SIG-M5 (cell line): ENCODE data around the gene STRN4.
"Not testable (repeated sequence)": the region's sequence is repeated elsewhere in the genome, so short reads cannot be mapped to it uniquely, and the experiment has no call there.

Experiments
- DNase-seq: peaks from one replicate; lab custom pipeline; 2025; lab: John Stamatoyannopoulos, UW

Gene STRN4, protein sequence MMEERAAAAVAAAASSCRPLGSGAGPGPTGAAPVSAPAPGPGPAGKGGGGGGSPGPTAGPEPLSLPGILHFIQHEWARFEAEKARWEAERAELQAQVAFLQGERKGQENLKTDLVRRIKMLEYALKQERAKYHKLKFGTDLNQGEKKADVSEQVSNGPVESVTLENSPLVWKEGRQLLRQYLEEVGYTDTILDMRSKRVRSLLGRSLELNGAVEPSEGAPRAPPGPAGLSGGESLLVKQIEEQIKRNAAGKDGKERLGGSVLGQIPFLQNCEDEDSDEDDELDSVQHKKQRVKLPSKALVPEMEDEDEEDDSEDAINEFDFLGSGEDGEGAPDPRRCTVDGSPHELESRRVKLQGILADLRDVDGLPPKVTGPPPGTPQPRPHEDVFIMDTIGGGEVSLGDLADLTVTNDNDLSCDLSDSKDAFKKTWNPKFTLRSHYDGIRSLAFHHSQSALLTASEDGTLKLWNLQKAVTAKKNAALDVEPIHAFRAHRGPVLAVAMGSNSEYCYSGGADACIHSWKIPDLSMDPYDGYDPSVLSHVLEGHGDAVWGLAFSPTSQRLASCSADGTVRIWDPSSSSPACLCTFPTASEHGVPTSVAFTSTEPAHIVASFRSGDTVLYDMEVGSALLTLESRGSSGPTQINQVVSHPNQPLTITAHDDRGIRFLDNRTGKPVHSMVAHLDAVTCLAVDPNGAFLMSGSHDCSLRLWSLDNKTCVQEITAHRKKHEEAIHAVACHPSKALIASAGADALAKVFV

GRCh38 chr19:46746281-46747057 is at the start of gene STRN4:
STRN4 (minus strand) TSS chr19:46746450; CDS start chr19:46746430, 20 bp downstream.
- DNase-seq = no peak

DNA sequence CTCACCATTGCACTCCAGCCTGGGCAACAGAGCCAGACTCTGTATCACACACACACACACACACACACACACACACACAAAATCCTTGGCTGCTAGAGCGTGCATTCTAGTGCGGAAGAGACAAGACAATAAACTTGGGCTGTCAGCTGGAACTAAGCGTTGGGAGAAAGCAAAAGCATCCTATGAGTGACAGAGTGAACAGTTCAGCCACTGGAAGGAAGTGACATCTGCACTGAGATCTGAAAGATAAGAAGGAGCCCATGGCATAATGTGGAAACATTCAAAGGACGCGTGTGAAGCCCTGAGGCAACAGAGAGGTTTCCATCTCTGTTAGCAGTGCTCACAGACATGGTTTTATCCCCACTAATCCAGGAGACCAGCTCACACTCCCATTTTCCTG is 45.7 kb upstream of the STRN4 start:
- DNase-seq = no peak

- DNase-seq = no peak
Measured at GRCh38 chr19:46789371-46789770, 43.1 kb upstream of the STRN4 start.

DNA sequence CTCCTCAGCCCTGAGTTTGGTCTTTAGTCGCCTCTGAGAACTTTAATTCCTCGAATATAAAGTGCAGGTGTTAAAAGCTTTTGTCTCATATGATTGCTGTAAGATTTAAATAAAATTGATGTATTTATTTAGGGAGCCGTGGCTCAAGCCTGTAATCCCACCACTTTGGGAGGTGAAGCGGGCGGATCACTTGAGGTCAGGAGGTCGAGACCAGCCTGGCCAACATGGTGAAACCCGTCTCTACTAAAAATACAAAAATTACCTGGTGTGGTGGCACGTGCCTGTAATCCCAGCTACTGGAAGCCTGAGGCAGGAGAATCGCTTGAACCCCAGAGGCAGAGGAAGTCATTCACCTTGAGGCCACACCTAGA is 42.7 kb upstream of the STRN4 start:
- no peak for DNase-seq

DNA sequence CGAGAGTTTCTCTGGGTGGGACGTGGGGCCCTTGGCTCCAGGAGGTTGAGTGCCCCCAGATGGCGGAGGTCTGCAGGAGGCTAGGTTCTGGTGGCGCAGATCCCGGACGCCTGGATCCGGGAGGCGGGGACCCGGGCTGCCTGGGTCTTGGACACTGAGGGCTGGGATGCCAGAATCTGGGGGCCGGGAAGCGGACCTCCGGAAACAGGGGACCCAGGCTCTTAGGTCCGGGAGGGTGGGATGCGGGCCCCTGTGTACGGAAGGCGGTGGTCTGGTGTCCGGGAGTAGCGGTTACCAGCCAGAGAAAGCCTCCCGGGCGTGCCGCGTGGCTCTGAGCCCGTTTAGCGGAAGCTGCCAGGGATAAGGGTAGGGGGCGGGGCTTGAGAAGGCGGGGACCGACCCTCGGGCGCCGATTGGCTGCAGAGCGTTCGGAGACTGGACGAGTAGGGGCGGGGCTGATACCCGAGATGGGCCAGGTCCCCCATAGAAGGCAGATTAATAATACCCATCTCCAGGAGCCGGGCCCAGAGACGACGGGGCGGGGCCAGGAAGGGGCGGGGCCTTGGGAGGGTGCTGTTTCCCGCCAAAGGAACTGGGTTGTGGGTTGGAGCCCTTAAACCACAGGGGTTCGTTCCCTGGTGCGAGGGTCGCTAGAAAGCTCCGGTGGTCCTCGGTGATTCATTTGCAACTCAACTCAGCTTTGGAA is 42.2 kb upstream of the STRN4 start, which contains the start of gene SLC1A5:
SLC1A5 (minus strand) TSS at position 333 of the 706 bp plus-strand sequence. CDS start 629 bp downstream, outside the sequence.
- peak; percentile 77 for DNase-seq

DNA sequence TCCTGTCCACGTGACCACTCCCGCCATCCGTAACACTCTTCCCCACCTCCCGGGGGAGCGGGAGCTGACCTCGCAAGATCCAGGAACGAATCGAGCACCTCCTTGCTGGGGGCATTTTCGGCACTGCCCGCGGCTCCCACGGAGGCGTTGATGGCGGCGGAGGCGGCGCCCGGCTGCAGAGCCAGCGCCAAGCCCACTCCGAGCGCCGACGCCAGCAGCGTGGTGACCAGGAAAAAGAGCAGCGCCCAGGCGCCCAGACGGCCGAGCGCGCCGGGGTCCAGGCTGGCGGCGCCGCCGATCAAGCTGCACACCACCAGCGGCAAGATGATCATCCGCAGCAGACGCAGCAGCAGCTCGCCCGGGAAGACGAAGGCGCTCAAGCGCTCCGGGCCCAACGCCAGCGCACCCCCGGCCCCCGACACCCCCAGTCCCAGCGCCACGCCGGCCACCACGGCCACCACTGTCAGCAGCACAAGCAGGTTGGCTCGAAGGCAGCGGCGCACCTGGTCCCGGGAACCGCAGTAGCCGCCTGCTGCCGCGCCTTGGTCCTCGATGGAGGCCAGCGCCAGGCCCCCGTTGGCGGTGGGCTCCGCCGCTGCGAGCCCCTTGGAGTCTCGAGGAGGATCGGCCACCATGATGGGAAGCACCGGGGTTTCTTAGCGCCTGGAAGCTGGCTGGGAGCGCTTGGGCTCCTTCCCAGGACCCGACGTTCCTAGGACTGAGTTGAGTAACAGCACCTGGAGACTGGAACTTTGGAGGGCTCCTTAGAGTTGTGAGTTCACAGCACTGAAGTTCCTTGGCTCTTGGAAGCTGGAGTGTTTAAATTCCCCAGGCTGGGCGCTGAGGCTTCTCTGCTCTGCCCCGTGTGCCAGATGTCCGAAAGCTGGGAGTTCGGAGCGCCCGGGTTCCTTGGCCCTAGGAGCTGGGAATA is 41.3 kb upstream of the STRN4 start:
- DNase-seq = no peak

DNA sequence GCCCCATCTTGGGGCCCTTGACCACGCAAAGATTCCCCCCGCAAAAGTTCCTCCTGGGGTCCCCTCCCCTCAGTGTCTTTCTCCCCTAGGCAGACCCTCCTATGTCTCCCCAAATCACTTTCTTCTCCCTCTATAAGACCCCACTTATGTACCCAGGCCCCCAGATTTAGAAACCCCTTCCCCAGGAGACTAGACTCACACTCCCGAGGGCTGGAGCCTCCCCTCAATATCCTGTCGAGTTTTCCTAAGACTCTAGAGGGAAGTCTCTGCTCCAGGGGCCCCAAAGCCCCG is 40.7 kb upstream of the STRN4 start:
- no peak for DNase-seq

DNA sequence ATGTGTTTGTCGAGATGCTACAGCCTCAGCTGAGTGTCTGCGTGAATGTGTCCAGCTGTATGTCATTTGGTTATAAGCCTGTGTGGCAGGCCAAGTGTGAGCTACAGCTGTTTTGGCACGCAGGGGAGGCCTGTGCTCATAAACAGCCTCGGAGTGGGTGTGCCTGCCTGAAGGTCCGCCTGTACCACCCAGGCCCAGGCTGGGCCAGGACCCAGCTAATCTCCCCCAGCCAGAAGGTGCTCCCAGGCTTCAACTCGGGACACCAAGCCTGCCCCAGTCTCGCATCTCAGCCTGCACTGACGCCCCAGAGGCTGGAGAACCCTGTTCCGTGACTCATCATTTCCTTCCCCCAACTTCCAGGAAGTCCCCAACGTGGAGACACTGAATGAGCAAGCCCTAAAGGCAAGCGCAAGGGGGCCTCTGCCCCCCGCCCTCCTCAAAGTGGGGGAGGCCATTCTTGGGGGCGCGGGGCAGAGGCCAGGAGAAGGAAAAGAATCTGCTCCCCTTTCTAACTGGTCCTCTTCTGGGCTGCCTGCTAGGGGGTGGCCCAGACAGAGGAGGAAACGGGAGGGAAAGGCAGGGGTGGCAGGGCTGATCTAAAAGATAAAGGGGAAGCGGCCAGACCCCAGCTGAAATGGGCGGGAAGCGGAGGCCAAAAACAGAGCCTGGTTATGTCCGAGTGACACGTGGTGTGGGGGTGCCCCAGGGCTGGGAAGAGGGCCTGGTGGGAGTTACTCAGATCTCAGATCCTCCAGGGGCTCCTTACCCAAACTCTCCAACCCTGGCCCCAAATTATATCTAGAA is 40.2 kb upstream of the STRN4 start:
- DNase-seq = peak; percentile 68

DNA sequence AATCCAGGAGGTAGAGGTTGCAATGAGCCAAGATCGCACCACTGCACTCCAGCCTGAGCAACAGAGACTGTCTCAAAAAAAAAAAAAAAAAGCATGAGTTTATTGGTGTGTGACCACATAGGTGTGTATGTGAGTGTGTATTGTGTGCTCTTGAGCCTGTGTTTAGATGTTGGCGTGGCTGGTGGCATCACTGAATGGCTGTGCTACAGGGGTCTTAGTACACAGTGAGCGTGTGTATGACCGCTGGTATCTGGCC is 39.7 kb upstream of the STRN4 start:
- DNase-seq = no peak

DNA sequence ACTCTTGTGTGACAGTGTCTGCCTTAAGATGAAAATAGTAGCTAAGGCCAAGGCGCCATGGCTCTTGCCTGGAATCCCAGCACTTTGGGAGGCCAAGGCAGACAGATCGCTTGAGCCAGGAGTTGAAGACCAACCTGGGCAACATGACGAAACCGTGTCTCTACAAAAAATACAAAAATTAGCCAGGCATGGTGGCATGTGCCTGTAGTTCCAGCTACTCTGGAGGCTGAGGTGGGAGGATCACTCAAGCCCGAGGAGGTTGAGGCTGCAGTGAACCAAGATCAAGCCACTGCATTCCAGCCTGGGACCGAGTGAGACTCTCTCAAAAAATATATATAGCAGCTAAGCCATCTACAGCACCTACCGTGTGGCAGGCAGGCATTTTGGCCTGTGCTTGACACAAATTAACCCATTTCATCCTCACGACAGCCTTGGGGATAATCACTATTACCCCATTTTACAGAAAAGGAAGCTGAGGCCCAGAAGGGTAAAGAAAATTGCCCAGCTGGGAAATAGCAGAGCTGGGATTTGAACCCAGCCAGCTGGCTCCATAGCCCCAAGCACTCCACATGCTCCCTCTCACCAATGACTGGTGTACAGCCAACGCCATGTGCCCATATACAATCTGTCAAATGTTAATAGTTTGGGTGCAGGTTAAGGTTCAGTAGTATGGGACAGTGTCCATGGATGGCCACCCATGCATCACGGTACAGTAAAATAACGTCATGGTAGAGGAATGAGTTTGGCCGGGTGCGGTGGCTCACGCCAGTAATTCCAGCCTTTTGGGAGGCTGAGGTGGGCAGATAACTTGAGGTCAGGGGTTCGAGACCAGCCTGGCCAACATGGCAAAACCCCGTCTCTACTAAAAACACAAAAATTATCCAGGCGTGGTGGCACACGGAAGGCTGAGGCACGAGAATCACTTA is 39.1 kb upstream of the STRN4 start:
- DNase-seq = no peak

GRCh38 chr19:46784262-46785053 is 38.2 kb upstream of the STRN4 start:
- DNase-seq = peak; percentile 86

GRCh38 chr19:46783670-46784069 is 37.4 kb upstream of the STRN4 start:
- DNase-seq = no peak

DNA sequence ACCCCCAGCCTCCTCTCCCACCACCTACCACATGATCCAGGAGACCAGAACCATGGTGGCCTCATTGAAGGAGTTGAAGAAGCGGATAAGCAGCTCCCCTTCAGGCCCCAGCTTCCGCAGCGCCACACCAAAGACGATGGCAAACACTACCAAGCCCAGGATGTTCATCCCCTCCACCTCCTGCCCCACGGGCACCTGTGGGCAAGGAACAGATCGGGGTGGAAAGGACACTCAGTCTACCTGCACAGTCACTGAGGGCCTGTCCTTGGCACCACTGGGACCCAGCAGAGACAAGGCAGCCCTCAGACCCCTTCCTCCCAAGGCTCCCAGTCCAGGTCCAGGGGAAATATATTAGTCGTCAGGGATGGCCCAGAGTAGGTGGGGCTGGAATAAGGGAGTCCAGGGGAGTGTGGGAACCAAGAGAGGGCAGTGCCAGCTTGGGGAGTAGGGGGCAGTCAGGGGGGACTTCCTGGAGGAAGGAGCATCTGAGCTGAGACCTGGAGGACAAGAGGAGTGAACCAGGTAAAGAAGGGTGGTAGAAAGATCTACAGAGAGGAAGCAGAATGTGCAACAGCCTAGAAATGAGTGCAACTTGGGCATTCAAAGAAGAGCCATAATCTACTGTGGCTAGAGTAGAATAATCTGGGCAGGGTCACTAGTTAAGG is 36.2 kb upstream of the STRN4 start:
- DNase-seq = no peak

GRCh38 chr19:46777956-46778645 is 31.9 kb upstream of the STRN4 start:
- not testable (repeated sequence) for DNase-seq

DNA sequence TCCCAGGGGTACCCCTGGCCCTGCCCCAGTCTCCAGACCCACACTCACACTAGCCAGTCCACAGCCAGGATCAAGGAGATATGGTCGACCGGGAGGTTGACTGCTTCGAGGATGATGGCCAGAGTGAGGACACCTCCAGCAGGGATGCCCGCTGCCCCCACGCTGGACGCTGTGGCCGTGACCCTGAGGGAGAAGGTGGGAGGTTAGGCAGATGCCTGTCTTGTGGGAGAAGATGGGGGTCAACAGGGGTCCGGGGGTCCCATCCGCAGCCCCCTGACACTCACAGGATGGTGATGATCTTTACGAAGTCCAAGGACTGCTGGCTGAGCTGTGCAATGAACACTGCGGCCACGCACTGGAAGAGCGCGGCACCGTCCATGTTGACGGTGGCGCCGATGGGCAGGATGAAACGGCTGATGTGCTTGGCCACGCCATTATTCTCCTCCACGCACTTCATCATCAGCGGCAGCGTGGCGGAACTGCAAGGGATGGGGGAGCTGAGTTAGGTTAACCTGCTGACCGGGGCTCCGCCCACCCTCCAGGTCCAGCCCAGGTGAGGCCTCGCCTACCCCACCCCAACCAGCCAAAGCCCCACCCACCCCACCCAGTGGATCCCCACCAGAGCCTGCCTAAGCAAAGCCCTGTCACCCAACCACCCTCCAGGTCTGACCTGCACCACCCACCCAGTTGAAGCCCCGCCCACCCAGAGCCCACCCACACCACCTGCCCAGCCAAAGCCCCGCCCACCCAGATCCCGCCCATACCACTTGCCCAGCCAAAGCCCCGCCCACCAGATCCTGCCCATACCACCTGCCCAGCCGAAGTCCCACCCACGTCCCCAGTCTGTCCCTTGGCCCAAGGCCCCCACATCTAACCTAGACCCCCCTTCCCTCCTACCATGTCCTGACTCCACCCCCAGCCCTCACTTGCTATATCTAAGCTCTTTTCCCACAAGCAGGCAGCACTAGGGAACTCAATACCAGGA is 31.0 kb upstream of the STRN4 start:
- no peak for DNase-seq

GRCh38 chr19:46775642-46776258 is 29.5 kb upstream of the STRN4 start:
- DNase-seq = no peak
